Mucosa of descending colon (tissue), 3 donors: ENCODE results near the gene WDR36. TPM values are rescaled to one million over a fixed set of nuclear protein-coding genes. Genes with fewer than 3 reads are reported as not detected.
A peak's percentile ranks its signal among the peaks of the same experiment; 100 is the strongest.

Experiments
- ATAC-seq: fragments of 200-7000 bp; cut with Tn5 transposase; one replicate; pipeline ENCODE4 v1.9.1; 2020; ENCODE audit warnings: mild to moderate bottlenecking, moderate library complexity
- DNase-seq, 3 donors: peaks; one replicate each; pipeline ENCODE4 v3.0.0-alpha.2; 2020
- H3K36me3 ChIP-seq: fragments of 200-600 bp; one replicate; pipeline ENCODE4 v1.8.0; 2021; ENCODE audit warnings: low read depth, mild to moderate bottlenecking
- H3K4me1 ChIP-seq: fragments of 200-600 bp; one replicate; pipeline ENCODE4 v1.8.0; 2021; ENCODE audit warnings: low read depth, mild to moderate bottlenecking
- H3K4me3 ChIP-seq: fragments of 200-600 bp; one replicate; pipeline ENCODE4 v1.8.0; 2021; ENCODE audit warnings: mild to moderate bottlenecking
- H3K9me3 ChIP-seq: fragments of 200-600 bp; one replicate; pipeline ENCODE4 v1.8.0; 2021; ENCODE audit warnings: mild to moderate bottlenecking
- intact Hi-C, 2 donors: fragments of 100-400 bp; cut with DNase I in 1 of 2; cut with micrococcal nuclease in 1 of 2; formaldehyde crosslinking; loops; one replicate each; pipeline versions ENCODE4 v1.11.0 to v1.11.1; 2022; cut with DNase I, micrococcal nuclease
- total RNA-seq, 3 donors: library from RNA; stranded (reverse); fragmentation: NEBNext Ultra II Directional in 2 of 3; extraction: Animal tissue kit (Norgen Biotek cat#: 25700) in 2 of 3; gene quantifications; one replicate each; pipeline versions ENCODE4 v1.2.1 to v1.2.4, GENCODE V29; 2021 to 2023
- TF ChIP-seq, protein P1 (sequence below): fragments of 200-600 bp; IDR thresholded peaks from one replicate; pipeline ENCODE4 v1.8.0; 2022; ENCODE audit warnings: antibody characterized with exemption, mild to moderate bottlenecking
- donor health status: DM: no; HTN: no; CAD: no; lungs with moderate emphysema.
- donor health status: DM: no; HTN: no; CAD: no.
- donor health status: DM: no; HTN: yes; CAD: no.

The WDR36 gene
- total RNA-seq, 3 donors from 2014 or later, result 17.1 to 22.4 (median 17.3) TPM

DNA sequence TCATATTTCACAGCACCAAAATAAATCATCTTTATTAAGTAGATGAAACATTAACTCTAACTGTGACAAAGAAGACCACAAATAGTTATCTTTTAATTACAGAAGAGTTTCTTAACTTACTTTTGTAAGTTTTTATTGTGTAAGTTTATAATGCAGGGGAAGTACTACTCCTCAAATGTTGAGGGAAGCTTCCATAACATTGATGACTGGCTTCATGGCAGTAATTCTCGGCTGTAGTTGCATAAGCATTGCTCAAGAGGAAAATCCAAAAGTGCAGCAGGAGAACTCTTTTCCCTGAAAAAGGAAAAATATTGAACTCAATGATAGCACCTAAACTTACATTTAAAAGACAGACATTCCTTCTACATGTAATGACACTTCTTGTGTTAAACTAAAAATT, 16.1 kb upstream of the WDR36 start:
- no peak for DNase-seq
- Histone ChIP-seq H3K9me3 (no peaks in the 10 kb centered on the region), H3K4me3 (no peak overlapping the region), H3K36me3 (no peaks in the 10 kb centered on the region), H3K4me1 (no peaks in the 10 kb centered on the region)
- no peak for ATAC-seq
- intact Hi-C loops, result no loop called here
- TF ChIP-seq, protein P1, sequence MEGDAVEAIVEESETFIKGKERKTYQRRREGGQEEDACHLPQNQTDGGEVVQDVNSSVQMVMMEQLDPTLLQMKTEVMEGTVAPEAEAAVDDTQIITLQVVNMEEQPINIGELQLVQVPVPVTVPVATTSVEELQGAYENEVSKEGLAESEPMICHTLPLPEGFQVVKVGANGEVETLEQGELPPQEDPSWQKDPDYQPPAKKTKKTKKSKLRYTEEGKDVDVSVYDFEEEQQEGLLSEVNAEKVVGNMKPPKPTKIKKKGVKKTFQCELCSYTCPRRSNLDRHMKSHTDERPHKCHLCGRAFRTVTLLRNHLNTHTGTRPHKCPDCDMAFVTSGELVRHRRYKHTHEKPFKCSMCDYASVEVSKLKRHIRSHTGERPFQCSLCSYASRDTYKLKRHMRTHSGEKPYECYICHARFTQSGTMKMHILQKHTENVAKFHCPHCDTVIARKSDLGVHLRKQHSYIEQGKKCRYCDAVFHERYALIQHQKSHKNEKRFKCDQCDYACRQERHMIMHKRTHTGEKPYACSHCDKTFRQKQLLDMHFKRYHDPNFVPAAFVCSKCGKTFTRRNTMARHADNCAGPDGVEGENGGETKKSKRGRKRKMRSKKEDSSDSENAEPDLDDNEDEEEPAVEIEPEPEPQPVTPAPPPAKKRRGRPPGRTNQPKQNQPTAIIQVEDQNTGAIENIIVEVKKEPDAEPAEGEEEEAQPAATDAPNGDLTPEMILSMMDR, result no peak

DNA sequence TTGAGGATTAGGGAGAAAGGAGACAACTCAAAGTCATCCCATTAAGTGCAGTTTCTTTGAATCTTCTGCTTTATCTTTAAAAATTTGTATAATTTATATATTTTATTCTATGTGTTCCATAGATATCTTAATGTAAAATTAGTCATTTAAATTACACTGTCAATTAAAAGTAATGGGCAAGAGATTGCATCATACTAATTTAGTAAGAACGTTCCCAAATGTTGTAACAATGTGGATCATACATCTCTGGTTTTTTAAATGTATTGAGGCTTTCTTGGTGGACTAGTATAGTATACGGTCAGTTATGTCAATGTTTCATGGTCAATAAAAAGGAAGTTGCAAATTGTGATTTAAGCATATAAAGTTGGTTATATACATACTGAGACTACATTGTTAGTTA, 14.5 kb upstream of the WDR36 start:
- Histone ChIP-seq H3K4me1 (no peaks in the 10 kb centered on the region), H3K36me3 (no peaks in the 10 kb centered on the region), H3K9me3 (no peaks in the 10 kb centered on the region), H3K4me3 (no peak overlapping the region)
- intact Hi-C loops, result no loop called here
- TF ChIP-seq, protein P1, result no peak
- DNase-seq, result no peak
- no peak for ATAC-seq

DNA sequence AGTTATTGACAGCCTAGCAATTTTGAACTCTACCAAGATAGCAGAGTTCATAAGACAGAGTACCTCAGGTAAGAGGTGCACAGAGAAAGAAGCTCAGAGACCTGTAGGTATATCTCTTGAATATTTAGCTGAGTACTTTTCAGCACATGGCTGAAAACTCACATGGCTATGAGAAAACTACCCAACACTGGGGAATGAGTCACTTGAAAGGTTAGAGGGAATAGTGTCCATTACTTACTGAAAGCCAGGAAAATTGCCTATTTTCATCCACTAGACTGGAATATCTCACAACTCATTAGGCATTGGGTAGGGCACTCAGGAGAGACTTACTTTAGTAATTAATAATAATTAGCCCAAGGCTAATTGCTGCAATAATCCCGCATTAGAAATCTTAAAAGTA, 12.3 kb upstream of the WDR36 start:
- Histone ChIP-seq H3K4me3 (no peak overlapping the region), H3K4me1 (no peaks in the 10 kb centered on the region), H3K36me3 (no peaks in the 10 kb centered on the region), H3K9me3 (no peaks in the 10 kb centered on the region)
- ATAC-seq, result no peak
- TF ChIP-seq, protein P1, result no peak
- DNase-seq, result no peak
- intact Hi-C loops, result no loop called here

DNA sequence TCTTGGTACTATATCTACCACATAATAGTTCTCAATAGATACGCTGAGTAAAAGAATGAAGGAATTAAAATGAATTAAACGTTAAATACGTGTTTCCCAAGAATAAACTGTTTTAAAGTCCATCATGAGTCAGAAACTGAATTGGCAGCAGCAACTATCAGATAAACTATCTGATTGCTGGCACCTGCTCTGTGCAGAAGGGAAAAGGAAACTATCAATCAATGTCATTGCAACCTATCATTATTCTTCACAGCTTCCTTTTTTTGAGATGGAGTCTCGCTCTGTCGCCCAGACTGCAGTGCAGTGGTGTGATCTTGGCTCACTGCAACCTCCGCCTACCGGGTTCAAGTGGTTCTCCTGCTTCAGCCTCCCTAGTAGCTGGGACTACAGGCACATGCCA, 8.8 kb upstream of the WDR36 start:
- intact Hi-C loops, result no loop called here
- H3K4me3 ChIP-seq, result no peak overlapping the region
- TF ChIP-seq, protein P1, result no peak
- ATAC-seq (peak; percentile 38), DNase-seq (no peak)
- no peaks in the 10 kb centered on the region for H3K4me1 ChIP-seq
- no peaks in the 10 kb centered on the region for H3K36me3 ChIP-seq
- no peaks in the 10 kb centered on the region for H3K9me3 ChIP-seq

DNA sequence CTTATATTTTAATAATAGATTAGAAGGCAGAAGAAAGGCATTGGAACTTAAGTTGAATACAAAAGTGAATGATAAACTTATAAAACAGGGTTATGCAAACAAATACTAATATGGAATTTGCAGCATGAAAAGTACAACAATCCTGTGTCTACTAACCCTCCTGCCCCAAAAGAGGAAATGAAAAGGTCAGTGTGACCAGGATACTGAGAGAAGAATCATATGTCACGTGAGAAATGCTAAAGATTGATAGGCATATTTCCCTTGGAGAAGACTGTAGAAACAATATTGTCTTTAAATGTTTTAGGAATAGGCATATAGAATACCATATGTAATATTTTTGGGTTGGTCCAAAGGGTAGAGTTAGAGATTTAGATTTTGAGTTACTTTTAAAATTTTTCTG, 3.8 kb downstream of the WDR36 start:
- Histone ChIP-seq H3K4me1 (peaks cover 24% of the 10 kb centered on the region), H3K36me3 (no peaks in the 10 kb centered on the region), H3K4me3 (no peak overlapping the region), H3K9me3 (no peaks in the 10 kb centered on the region)
- intact Hi-C loops, result loop anchor here in 1 of 2 donors (10.0 kb wide), 1 partner anchor 341 kb away; no protein-coding TSS in a partner anchor
- ATAC-seq, result no peak
- TF ChIP-seq, protein P1, result no peak
- no peak for DNase-seq
